Activated CD8-positive, alpha-beta memory T cell treated with anti-CD3 and anti-CD28 coated beads, Interleukin-2, amount 10 ng/mL, durations not matched to agents 7 days and 5 days (primary cell): Measurements from ENCODE around the gene CFAP77. TPM values are rescaled to one million over a fixed set of nuclear protein-coding genes. Genes with fewer than 3 reads are reported as not detected.

Experiments
- ATAC-seq: fragments of 150-1000 bp; cut with Tn5 transposase; one replicate; pipeline ENCODE4 v1.10.0; 2021; ENCODE audit warnings: moderate library complexity
- CTCF ChIA-PET: fragments of 350-600 bp; sonication (Branson Sonifier 250); formaldehyde crosslinking; loops from one replicate; lab custom pipeline; 2021; ENCODE audit warnings: antibody characterized with exemption; lab: Charles Lee
- DNase-seq: peaks from one replicate; pipeline ENCODE4 v3.0.0-alpha.2; 2020
- H3K27ac Mint-ChIP-seq: one replicate; pipeline ENCODE4 v1.8.0; 2021; ENCODE audit warnings: mild to moderate bottlenecking, mixed read lengths
- H3K27me3 Mint-ChIP-seq: one replicate; pipeline ENCODE4 v1.8.0; 2021; ENCODE audit warnings: mixed read lengths
- H3K36me3 Mint-ChIP-seq: one replicate; pipeline ENCODE4 v1.8.0; 2021; ENCODE audit warnings: mild to moderate bottlenecking, mixed read lengths
- H3K4me1 Mint-ChIP-seq: one replicate; pipeline ENCODE4 v1.8.0; 2021; ENCODE audit warnings: mixed read lengths
- H3K4me3 Mint-ChIP-seq: one replicate; pipeline ENCODE4 v1.8.0; 2021; ENCODE audit warnings: mild to moderate bottlenecking, moderate library complexity, mixed read lengths
- H3K9me3 Mint-ChIP-seq: one replicate; pipeline ENCODE4 v1.8.0; 2022; ENCODE audit warnings: low read depth, mixed read lengths
- total RNA-seq, 2 experiments: library from RNA; stranded (reverse); gene quantifications; one replicate each; pipeline ENCODE4 v1.2.3, GENCODE V29; 2021

Gene CFAP77
- total RNA-seq, 2 experiments from 2014 or later, result not detected

DNA sequence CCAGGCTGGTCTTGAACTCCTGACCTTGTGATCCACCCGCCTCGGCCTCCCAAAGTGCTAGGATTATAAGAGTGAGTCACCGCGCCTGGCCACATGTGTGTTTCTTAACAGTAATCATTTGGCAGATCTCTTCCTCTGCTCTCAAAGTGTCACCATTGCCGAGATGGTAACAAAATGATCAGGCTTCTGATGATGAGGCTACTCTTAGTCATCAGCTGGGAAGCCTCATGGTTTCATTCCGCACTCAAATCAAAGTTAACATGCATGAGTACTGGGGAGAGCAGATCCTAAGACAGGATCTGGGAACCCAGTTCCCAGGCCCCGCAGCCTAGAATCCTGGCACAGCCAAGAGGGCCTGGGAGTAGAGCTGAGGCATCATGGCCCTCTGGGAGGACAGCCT is 199.8 kb downstream of the CFAP77 start:
- no peak overlapping the region for H3K4me3 Mint-ChIP-seq
- no peaks in the 10 kb centered on the region for H3K27me3 Mint-ChIP-seq
- H3K9me3 Mint-ChIP-seq, result no peaks in the 10 kb centered on the region
- peaks cover 6% of the 10 kb centered on the region for H3K4me1 Mint-ChIP-seq
- no peak for ATAC-seq
- DNase-seq, result no peak
- peaks cover 6% of the 10 kb centered on the region for H3K36me3 Mint-ChIP-seq
- CTCF ChIA-PET, result no interaction called here
- no peak overlapping the region for H3K27ac Mint-ChIP-seq

DNA sequence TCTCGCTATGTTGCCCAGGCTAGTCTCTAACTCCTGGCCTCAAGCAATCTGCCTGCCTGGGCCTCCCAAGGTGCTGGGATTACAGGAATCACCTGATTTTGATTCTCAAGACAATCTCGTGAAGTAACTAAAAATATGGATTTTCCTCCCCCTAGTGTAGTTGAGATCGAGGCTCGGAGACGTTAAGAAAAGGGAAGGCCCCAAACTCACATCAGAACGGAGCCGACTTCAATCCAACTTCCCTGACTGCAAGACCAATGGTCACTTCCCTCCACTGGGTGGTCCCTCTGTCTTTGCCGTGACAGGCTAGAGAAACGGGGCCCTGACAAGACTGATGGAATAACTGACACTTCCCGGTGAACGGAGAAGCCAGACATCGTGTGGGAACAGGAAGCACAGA is 200.7 kb downstream of the CFAP77 start:
- no peak for ATAC-seq
- H3K27me3 Mint-ChIP-seq, result no peaks in the 10 kb centered on the region
- H3K4me1 Mint-ChIP-seq, result peaks cover 2% of the 10 kb centered on the region
- CTCF ChIA-PET, result no interaction called here
- no peak overlapping the region for H3K27ac Mint-ChIP-seq
- H3K4me3 Mint-ChIP-seq, result no peak overlapping the region
- no peaks in the 10 kb centered on the region for H3K9me3 Mint-ChIP-seq
- DNase-seq, result no peak
- peaks cover 5% of the 10 kb centered on the region for H3K36me3 Mint-ChIP-seq

DNA sequence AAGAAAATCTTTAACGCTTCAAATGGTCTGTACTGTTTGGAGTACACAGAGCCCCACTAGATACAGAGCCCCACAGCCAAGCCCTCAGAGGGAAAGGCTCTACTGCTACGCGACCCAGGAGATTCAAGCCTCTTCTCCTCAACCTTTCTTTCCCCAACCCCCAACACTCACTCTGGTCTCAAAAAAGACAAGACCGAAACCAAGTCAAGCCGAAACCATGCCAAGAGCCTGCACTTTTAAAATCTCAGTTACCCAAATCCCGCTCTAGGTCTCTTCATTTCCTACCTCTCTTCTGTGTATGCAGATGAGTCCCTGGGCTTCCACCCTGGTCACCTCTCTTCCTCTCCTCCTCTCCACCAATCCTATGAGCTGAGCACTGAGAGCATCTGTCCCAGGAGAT is 204.3 kb downstream of the CFAP77 start:
- Mint-ChIP-seq H3K9me3 (no peaks in the 10 kb centered on the region), H3K4me3 (no peak overlapping the region), H3K4me1 (peaks cover 18% of the 10 kb centered on the region), H3K27me3 (no peaks in the 10 kb centered on the region), H3K27ac (no peak overlapping the region), H3K36me3 (peaks cover 13% of the 10 kb centered on the region)
- ATAC-seq, result no peak
- CTCF ChIA-PET, result no interaction called here
- no peak for DNase-seq

DNA sequence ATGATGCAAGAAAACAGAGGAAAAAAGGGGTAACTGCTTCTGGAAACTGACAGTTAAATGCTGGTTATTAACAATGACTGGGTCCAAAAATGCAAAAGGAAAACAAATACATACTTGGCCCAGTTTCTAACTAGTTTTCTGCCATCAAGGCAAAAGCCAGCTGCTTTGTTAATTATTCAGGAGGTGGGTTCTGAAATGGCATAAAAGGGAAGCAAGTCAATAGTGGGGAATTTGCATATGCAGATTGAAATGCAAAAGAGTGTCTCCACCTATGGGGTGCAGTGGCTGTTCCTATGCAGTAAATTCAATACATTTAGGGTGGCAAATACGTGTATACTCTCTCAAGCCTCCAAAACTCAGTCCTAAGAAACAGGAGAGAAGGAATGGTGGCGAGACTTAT is 205.8 kb downstream of the CFAP77 start:
- Mint-ChIP-seq H3K27me3 (no peaks in the 10 kb centered on the region), H3K27ac (no peak overlapping the region), H3K36me3 (peaks cover 14% of the 10 kb centered on the region), H3K4me3 (no peak overlapping the region), H3K9me3 (no peaks in the 10 kb centered on the region), H3K4me1 (peaks cover 18% of the 10 kb centered on the region)
- CTCF ChIA-PET, result interaction anchor here (1.5 kb wide), 1 partner anchor 29 kb away, joined by 4 read pairs; no protein-coding TSS in a partner anchor
- DNase-seq (no peak), ATAC-seq (no peak)

DNA sequence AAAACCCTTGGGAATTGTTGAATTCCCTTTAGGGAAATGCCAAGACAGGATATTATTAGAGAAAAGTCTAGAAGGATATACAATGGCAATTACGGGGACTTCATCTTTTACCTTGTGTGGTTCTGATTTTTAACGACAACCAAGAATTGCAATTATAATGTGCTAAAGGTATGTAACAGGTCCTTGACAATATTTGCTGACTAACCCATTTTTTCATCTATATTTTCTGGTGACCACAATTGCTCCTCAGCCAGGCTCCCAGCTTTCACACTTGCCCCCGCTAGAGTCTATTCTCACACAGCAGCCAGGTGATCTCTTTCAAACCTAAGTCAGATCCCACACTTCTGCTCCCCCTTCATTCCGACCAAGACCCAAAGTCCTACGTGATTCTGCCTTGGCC is 206.7 kb downstream of the CFAP77 start:
- Mint-ChIP-seq H3K9me3 (no peaks in the 10 kb centered on the region), H3K27ac (no peak overlapping the region), H3K4me1 (peaks cover 18% of the 10 kb centered on the region), H3K4me3 (no peak overlapping the region), H3K36me3 (peaks cover 14% of the 10 kb centered on the region), H3K27me3 (no peaks in the 10 kb centered on the region)
- no peak for ATAC-seq
- CTCF ChIA-PET, result interaction anchor here (1.5 kb wide), 1 partner anchor 28 kb away, joined by 4 read pairs; no protein-coding TSS in a partner anchor
- DNase-seq, result no peak

DNA sequence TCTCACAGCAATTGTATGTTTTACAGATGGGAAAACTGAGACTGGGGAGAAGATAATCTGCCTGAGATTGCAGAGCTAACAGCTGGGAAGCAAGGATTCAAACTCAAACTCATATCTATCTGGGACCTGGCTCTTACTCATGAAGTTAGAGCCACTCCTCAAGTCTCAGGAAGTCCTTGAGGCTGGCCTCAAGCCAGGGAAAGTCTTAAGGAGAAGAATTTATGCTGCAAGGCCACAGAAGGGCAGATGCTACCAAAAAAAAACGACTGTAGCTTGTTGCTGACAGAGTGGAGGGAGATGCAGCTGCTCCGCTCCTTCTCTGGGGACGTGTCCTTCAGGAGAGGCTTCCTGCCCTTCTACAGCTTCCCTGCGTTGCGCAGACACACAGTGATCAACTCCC is 212.1 kb downstream of the CFAP77 start:
- no peaks in the 10 kb centered on the region for H3K9me3 Mint-ChIP-seq
- CTCF ChIA-PET, result interaction anchor here (0.8 to 1.0 kb wide), 2 partner anchors 28 to 210 kb away, joined by 3 read pairs; no protein-coding TSS in a partner anchor

More for the DNA sequence above, 212.1 kb downstream of the CFAP77 start:
- no peaks in the 10 kb centered on the region for H3K27me3 Mint-ChIP-seq
- DNase-seq (no peak), ATAC-seq (no peak)
- peaks cover 3% of the 10 kb centered on the region for H3K4me1 Mint-ChIP-seq
- peaks cover 14% of the 10 kb centered on the region for H3K36me3 Mint-ChIP-seq
- no peak overlapping the region for H3K4me3 Mint-ChIP-seq
- no peak overlapping the region for H3K27ac Mint-ChIP-seq

Other genes with a start within 250 kb of the CFAP77 start
- 10 to 100 TPM in 1 of 2 experiments, 1 to 10 TPM in 1; 7.9 to 14.5 TPM for gene NTNG2, start 248.2 kb upstream of the CFAP77 start, total RNA-seq
- gene SETX, start 55.2 kb upstream of the CFAP77 start, total RNA-seq, result 10 to 100 TPM; 58.8 to 70.5 TPM
- gene TTF1, start 3.4 kb upstream of the CFAP77 start, total RNA-seq, result 10 to 100 TPM; 29.7 to 30.0 TPM
- not detected for gene BARHL1, start 172.4 kb downstream of the CFAP77 start, total RNA-seq